ENCODE results near the gene ACVR1C.

DNA sequence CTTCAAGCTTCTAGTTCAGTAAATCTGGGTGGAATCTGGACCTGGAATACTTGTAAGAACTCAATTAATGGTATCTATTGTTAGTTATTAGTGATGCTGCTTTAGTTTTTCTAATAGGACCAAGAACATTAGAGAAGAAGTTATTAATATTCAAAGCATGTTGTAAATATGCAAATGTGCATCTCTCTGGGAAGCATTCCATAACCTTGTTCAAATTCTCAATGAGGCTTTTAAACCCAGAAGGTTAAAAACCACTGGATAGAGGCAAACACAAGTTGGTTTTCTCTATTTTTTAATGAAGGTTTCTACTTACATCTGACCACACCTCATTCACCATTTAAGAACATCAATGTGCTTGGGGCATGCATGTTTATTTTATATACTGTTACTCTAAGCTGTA lies 16.1 kb upstream of the ACVR1C start:
- TF ChIP-seq CTCF (IDR thresholded peaks at IDR 0.05) (no peak), POLR2A (IDR thresholded peaks at IDR 0.05) (no peak)

Measured in right lobe of liver (tissue), 4 donors.